Left ventricle myocardium inferior (tissue), 1 donor: Measurements from ENCODE around the gene TMOD2. TPM values are rescaled to one million over a fixed set of nuclear protein-coding genes. Genes with fewer than 3 reads are reported as not detected.

ENCODE experiments used
- DNase-seq: peaks from one replicate; pipeline ENCODE4 v3.0.0-alpha.2; 2020
- H3K27ac ChIP-seq: fragments of 200-600 bp; replicated peaks from 2 replicates; pipeline ENCODE4 v1.8.0; 2021
- H3K27me3 ChIP-seq: fragments of 200-600 bp; 2 replicates; pipeline ENCODE4 v1.8.0; 2021; ENCODE audit warnings: low read depth
- H3K36me3 ChIP-seq: fragments of 200-600 bp; 2 replicates; pipeline ENCODE4 v1.8.0; 2021
- H3K4me1 ChIP-seq: fragments of 200-600 bp; 2 replicates; pipeline ENCODE4 v1.8.0; 2021
- H3K4me3 ChIP-seq: fragments of 200-600 bp; 2 replicates; pipeline ENCODE4 v1.8.0; 2021; ENCODE audit warnings: mild to moderate bottlenecking, moderate library complexity
- H3K9me3 ChIP-seq: fragments of 200-600 bp; replicated peaks from 2 replicates; pipeline ENCODE4 v1.8.0; 2021
- intact Hi-C: fragments of 100-400 bp; cut with micrococcal nuclease; formaldehyde crosslinking; loops from one replicate; pipeline ENCODE4 v1.11.0; 2022
- total RNA-seq: library from RNA; stranded (reverse); fragmentation: NEBNext Ultra II Directional; extraction: Animal tissue kit (Norgen Biotek cat#: 25700); gene quantifications from one replicate; pipeline ENCODE4 v1.2.1, GENCODE V29; 2021
- TF ChIP-seq, protein P1 (sequence below): fragments of 200-600 bp; IDR thresholded peaks from 2 replicates; pipeline ENCODE4 v1.8.0; 2021; ENCODE audit warnings: antibody characterized with exemption, mild to moderate bottlenecking, borderline replicate concordance
- donor health status: DM: no; HTN: yes; CAD: no; lungs with severe emphysema.

Gene TMOD2
- total RNA-seq, 1 donor from 2014 or later: 5.1 TPM

DNA sequence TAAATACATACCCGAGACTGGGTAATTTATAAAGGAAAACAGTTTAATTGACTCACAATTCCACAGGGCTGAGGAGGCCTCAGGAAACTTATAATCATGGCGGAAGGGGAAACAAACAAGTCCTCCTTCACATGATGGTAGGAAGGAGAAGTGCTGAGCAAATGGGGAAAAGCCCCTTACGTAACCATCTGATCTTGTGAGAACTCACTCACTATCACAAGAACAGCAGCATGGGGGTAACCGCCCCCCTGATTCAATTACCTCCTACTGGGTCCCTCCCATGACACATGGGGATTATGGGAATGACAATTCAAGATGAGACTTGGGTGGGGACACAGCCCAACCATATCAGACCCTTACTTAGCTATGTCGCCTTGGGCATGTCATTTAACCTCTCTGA lies 42.4 kb upstream of the TMOD2 start:
- H3K9me3 ChIP-seq: no peaks in the 10 kb centered on the region
- peaks cover 5% of the 10 kb centered on the region for H3K27me3 ChIP-seq
- H3K27ac ChIP-seq: no peak overlapping the region
- intact Hi-C loops: no loop called here
- no peak for DNase-seq
- H3K36me3 ChIP-seq: no peaks in the 10 kb centered on the region
- TF ChIP-seq, protein P1, sequence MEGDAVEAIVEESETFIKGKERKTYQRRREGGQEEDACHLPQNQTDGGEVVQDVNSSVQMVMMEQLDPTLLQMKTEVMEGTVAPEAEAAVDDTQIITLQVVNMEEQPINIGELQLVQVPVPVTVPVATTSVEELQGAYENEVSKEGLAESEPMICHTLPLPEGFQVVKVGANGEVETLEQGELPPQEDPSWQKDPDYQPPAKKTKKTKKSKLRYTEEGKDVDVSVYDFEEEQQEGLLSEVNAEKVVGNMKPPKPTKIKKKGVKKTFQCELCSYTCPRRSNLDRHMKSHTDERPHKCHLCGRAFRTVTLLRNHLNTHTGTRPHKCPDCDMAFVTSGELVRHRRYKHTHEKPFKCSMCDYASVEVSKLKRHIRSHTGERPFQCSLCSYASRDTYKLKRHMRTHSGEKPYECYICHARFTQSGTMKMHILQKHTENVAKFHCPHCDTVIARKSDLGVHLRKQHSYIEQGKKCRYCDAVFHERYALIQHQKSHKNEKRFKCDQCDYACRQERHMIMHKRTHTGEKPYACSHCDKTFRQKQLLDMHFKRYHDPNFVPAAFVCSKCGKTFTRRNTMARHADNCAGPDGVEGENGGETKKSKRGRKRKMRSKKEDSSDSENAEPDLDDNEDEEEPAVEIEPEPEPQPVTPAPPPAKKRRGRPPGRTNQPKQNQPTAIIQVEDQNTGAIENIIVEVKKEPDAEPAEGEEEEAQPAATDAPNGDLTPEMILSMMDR: no peak
- no peak overlapping the region for H3K4me3 ChIP-seq
- no peaks in the 10 kb centered on the region for H3K4me1 ChIP-seq

DNA sequence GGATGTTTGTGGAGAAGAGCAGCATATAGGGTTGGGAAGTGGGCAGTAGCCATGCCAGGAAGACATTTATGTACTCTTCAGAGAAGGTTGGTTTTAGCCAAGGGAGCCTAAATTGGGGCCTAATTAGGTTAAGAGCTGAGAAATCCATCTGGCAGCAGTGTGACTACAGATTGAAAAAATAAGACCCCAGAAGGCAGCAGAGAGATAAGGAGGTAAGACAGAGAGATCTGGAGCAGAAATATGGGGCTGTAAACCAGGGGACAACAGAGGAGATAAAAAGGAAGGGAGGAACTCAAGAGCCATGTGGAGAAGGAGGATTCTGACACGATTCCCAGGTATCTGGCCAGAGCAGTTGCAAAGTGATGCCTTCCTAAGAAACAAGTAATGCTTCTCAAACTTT lies 37.2 kb upstream of the TMOD2 start:
- H3K36me3 ChIP-seq: no peaks in the 10 kb centered on the region
- DNase-seq: no peak
- no peaks in the 10 kb centered on the region for H3K4me1 ChIP-seq
- no peaks in the 10 kb centered on the region for H3K27me3 ChIP-seq
- TF ChIP-seq, protein P1: no peak
- no peak overlapping the region for H3K27ac ChIP-seq
- intact Hi-C loops: no loop called here
- no peak overlapping the region for H3K4me3 ChIP-seq
- no peaks in the 10 kb centered on the region for H3K9me3 ChIP-seq

DNA sequence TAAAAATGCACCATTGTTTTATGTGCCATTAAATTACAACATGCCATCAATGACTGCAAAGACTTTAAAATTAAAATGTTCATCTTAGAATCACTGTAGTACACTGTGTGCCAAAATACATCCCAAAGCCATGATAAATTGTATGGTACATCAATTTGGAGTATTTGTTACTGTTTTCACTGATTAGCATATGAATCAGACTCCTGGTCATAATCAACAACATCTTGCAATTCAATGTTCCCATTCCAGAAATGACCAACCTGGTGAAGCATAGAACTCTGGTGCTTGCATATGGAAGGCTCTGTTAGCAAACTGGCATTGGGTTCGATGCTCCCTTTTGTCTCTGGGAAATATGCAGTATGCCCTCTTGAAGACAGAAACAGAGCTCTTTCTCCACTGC lies 36.5 kb upstream of the TMOD2 start:
- Histone ChIP-seq H3K9me3 (no peaks in the 10 kb centered on the region), H3K27ac (no peak overlapping the region), H3K4me3 (no peak overlapping the region), H3K27me3 (no peaks in the 10 kb centered on the region), H3K4me1 (no peaks in the 10 kb centered on the region), H3K36me3 (no peaks in the 10 kb centered on the region)
- intact Hi-C loops: no loop called here
- TF ChIP-seq, protein P1: no peak
- no peak for DNase-seq

DNA sequence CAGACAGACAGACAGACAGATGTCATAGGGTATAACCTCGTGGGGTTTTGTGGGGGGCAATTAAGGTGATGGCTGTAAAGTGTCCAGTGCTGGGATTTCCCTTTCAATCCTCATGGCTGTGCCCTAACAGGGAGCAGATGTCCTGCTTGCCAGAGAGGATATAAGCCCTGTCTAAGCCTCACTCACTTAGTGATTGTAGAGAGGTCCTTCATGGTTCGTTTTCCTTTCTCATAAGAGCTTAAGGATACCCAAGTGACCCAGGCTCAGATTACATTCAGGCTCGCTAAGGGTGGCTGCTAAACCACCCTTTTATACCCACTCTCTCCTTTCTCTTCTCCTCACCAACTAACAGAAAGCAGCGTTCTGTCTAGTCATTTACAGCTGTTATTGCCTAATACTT lies 33.2 kb upstream of the TMOD2 start:
- intact Hi-C loops: no loop called here
- H3K27ac ChIP-seq: no peak overlapping the region
- H3K4me3 ChIP-seq: no peak overlapping the region
- TF ChIP-seq, protein P1: no peak
- no peaks in the 10 kb centered on the region for H3K9me3 ChIP-seq
- H3K36me3 ChIP-seq: peaks cover under 1% of the 10 kb centered on the region
- no peaks in the 10 kb centered on the region for H3K27me3 ChIP-seq
- peaks cover 15% of the 10 kb centered on the region for H3K4me1 ChIP-seq
- DNase-seq: no peak

DNA sequence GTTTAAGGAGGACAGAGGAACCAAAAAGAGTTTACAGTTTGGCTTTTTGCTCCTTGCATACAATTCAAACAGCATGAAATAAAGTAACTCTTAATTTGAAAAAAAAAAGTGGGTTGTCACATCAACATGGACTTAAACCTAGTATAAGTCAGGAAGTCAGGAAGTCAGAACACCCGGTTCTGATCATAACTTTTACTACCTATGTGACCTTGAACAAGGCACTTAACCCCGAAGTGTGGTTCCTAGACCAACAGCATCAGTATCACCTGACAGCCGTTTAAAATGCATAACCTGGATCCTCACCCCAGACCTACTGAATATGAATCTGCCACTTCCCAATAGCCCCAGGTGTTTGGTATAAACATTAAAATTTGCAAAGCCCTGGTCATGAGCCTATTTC lies 32.7 kb upstream of the TMOD2 start:
- intact Hi-C loops: no loop called here
- Histone ChIP-seq H3K27me3 (no peaks in the 10 kb centered on the region), H3K4me1 (peaks cover 15% of the 10 kb centered on the region), H3K4me3 (no peak overlapping the region), H3K9me3 (no peaks in the 10 kb centered on the region), H3K27ac (no peak overlapping the region), H3K36me3 (peaks cover 2% of the 10 kb centered on the region)
- no peak for DNase-seq
- TF ChIP-seq, protein P1: no peak
